Measurements from ENCODE around the gene GRIA4. TPM values are rescaled to one million over a fixed set of nuclear protein-coding genes. Genes with fewer than 3 reads are reported as not detected.

The GRIA4 gene
- total and polyA plus RNA-seq, 2 experiments from 2014 or later, result 1.3 to 3.7 TPM

GRCh38 chr11:105789579-105790420 lies 179.9 kb downstream of the GRIA4 start:
- H3K27me3 ChIP-seq, result no peaks in the 10 kb centered on the region
- WGBS (ENCODE audit: low lambda C conversion rate, missing lambda C conversion rate), result 83% methylated on average over 1 of the region's 1 CpG

GRCh38 chr11:105790840-105791239 lies 181.0 kb downstream of the GRIA4 start:
- no peak overlapping the region for H2AFZ ChIP-seq
- no peaks in the 10 kb centered on the region for H4K20me1 ChIP-seq (ENCODE audit: insufficient read depth, poor library complexity, severe bottlenecking)
- H3K4me2 ChIP-seq, result no peak overlapping the region
- TF ChIP-seq EZH2 (IDR thresholded peaks at IDR 0.05; ENCODE audit: borderline replicate concordance) (no peak), CTCF (IDR thresholded peaks at IDR 0.05; ENCODE audit: poor library complexity) (no peak), EZH2phosphoT487 (IDR thresholded peaks at IDR 0.05; ENCODE audit: low read depth, severe bottlenecking, unreplicated experiment) (no peak)
- no peaks in the 10 kb centered on the region for H3K4me1 ChIP-seq (ENCODE audit: insufficient read depth)
- H3K79me2 ChIP-seq, result no peaks in the 10 kb centered on the region
- no peaks in the 10 kb centered on the region for H3K36me3 ChIP-seq (replicated peaks; ENCODE audit: insufficient read depth, low read depth)
- H3K4me3 ChIP-seq, result no peak overlapping the region
- no peak overlapping the region for H3K27ac ChIP-seq
- H3K9me2 ChIP-seq (replicated peaks; ENCODE audit: insufficient read depth), result no peaks in the 10 kb centered on the region
- H3K9me3 ChIP-seq (ENCODE audit: low read depth), result no peaks in the 10 kb centered on the region
- 69% methylated on average over 3 of the region's 3 CpGs for WGBS (ENCODE audit: low lambda C conversion rate, missing lambda C conversion rate)
- DNase-seq (ENCODE audit: low spot score), result no peak
- no peaks in the 10 kb centered on the region for H3K27me3 ChIP-seq

More at GRCh38 chr11:105789579-105790420, 179.9 kb downstream of the GRIA4 start:
- no peaks in the 10 kb centered on the region for H3K9me2 ChIP-seq (replicated peaks; ENCODE audit: insufficient read depth)
- no peaks in the 10 kb centered on the region for H3K4me1 ChIP-seq (ENCODE audit: insufficient read depth)
- no peaks in the 10 kb centered on the region for H4K20me1 ChIP-seq (ENCODE audit: insufficient read depth, poor library complexity, severe bottlenecking)
- H3K27ac ChIP-seq, result no peak overlapping the region
- no peak overlapping the region for H3K4me3 ChIP-seq
- no peak overlapping the region for H3K4me2 ChIP-seq
- DNase-seq (ENCODE audit: low spot score), result no peak
- H3K9me3 ChIP-seq (ENCODE audit: low read depth), result no peaks in the 10 kb centered on the region
- H3K36me3 ChIP-seq (replicated peaks; ENCODE audit: insufficient read depth, low read depth), result no peaks in the 10 kb centered on the region
- no peak overlapping the region for H2AFZ ChIP-seq
- H3K79me2 ChIP-seq, result no peaks in the 10 kb centered on the region
- TF ChIP-seq CTCF (IDR thresholded peaks at IDR 0.05; ENCODE audit: poor library complexity) (no peak), EZH2phosphoT487 (IDR thresholded peaks at IDR 0.05; ENCODE audit: low read depth, severe bottlenecking, unreplicated experiment) (no peak), EZH2 (IDR thresholded peaks at IDR 0.05; ENCODE audit: borderline replicate concordance) (no peak)

- 74% methylated on average over 2 of the region's 2 CpGs for WGBS (ENCODE audit: low lambda C conversion rate, missing lambda C conversion rate)
- Histone ChIP-seq H4K20me1 (ENCODE audit: insufficient read depth, poor library complexity, severe bottlenecking) (no peaks in the 10 kb centered on the region), H3K36me3 (replicated peaks; ENCODE audit: insufficient read depth, low read depth) (no peaks in the 10 kb centered on the region), H3K4me2 (no peak overlapping the region), H3K27me3 (no peaks in the 10 kb centered on the region), H3K9me2 (replicated peaks; ENCODE audit: insufficient read depth) (no peaks in the 10 kb centered on the region), H3K79me2 (no peaks in the 10 kb centered on the region), H3K4me3 (no peak overlapping the region), H2AFZ (no peak overlapping the region), H3K27ac (no peak overlapping the region), H3K4me1 (ENCODE audit: insufficient read depth) (no peaks in the 10 kb centered on the region), H3K9me3 (ENCODE audit: low read depth) (no peaks in the 10 kb centered on the region)
- no peak for DNase-seq (ENCODE audit: low spot score)
- TF ChIP-seq EZH2 (IDR thresholded peaks at IDR 0.05; ENCODE audit: borderline replicate concordance) (no peak), EZH2phosphoT487 (IDR thresholded peaks at IDR 0.05; ENCODE audit: low read depth, severe bottlenecking, unreplicated experiment) (no peak), CTCF (IDR thresholded peaks at IDR 0.05; ENCODE audit: poor library complexity) (no peak)
These were observed 183.2 kb downstream of the GRIA4 start for GRCh38 chr11:105793092-105793491.
